B cell (primary cell): ENCODE data around the gene KCNK1. TPM values are rescaled to one million over a fixed set of nuclear protein-coding genes. Genes with fewer than 3 reads are reported as not detected.

Experiments used
- ATAC-seq: fragments of 200-7000 bp; cut with Tn5 transposase; one replicate; pipeline ENCODE4 v1.10.0; 2021; ENCODE audit warnings: low read depth, mild to moderate bottlenecking, moderate number of reproducible peaks, moderate library complexity
- CTCF ChIA-PET: fragments of 350-600 bp; sonication (Branson Sonifier 250); formaldehyde crosslinking; loops from one replicate; lab custom pipeline; 2021; ENCODE audit warnings: antibody characterized with exemption, inconsistent platforms; lab: Charles Lee
- POLR2A ChIA-PET: fragments of 350-600 bp; sonication (Branson Sonifier 250); formaldehyde crosslinking; loops from one replicate; lab custom pipeline; 2021; ENCODE audit warnings: antibody characterized with exemption; lab: Charles Lee
- DNase-seq: peaks from one replicate; pipeline ENCODE4 v3.0.0; 2013
- H2AFZ ChIP-seq: 2 replicates; pipeline ENCODE4 v1.6.1; 2012; ENCODE audit warnings: mild to moderate bottlenecking, low read depth, low read length; ENCODE audit not compliant: insufficient read depth, poor library complexity, severe bottlenecking
- H3K27ac ChIP-seq, 2 donors: 1 replicate in 1 of 2; 2 replicates in 1 of 2; pipeline ENCODE4 v1.5.1; 2012 to 2013; ENCODE audit warnings: low read length in 2 of 2, mild to moderate bottlenecking in 2 of 2, moderate library complexity in 1 of 2
- H3K27me3 ChIP-seq, 4 experiments: fragments of 200-600 bp in 1 of 4; sonication (generic) in 1 of 4; replicated peaks in 1 of 4; 1 replicate in 2 of 4; 2 replicates in 2 of 4; pipeline versions ENCODE4 v1.6.1 to v1.7.0; 2013 to 2016; ENCODE audit warnings: low read length in 3 of 4, mild to moderate bottlenecking in 2 of 4, mixed read lengths in 1 of 4, moderate library complexity in 1 of 4; ENCODE audit not compliant: insufficient read depth in 4 of 4, control insufficient read depth in 3 of 4; ENCODE audit errors: control extremely low read depth in 1 of 4
- H3K36me3 ChIP-seq, 2 experiments: replicated peaks in 1 of 2; 1 replicate in 1 of 2; 2 replicates in 1 of 2; pipeline versions ENCODE4 v1.6.1 to v1.7.1; 2013; ENCODE audit warnings: low read length in 1 of 2; ENCODE audit not compliant: insufficient read depth in 2 of 2, control insufficient read depth in 1 of 2; ENCODE audit errors: control extremely low read depth in 1 of 2, extremely low read depth in 1 of 2
- H3K4me1 ChIP-seq, 2 donors: fragments of 200-600 bp in 1 of 2; sonication (generic) in 1 of 2; 1 replicate in 1 of 2; 2 replicates in 1 of 2; pipeline versions ENCODE4 v1.5.1 to v1.6.1; 2013 to 2017; ENCODE audit warnings: low read length in 2 of 2; ENCODE audit not compliant: control insufficient read depth in 2 of 2, insufficient read depth in 2 of 2
- H3K4me2 ChIP-seq: replicated peaks from 2 replicates; pipeline ENCODE3; 2012; ENCODE audit warnings: mild to moderate bottlenecking, low read depth, low read length; ENCODE audit not compliant: poor library complexity, severe bottlenecking
- H3K4me3 ChIP-seq, 5 experiments: fragments of 200-600 bp in 1 of 5; sonication (generic) in 1 of 5; 1 replicate in 3 of 5; 2 replicates in 2 of 5; pipeline versions ENCODE4 v1.5.1 to v1.7.0; 2011 to 2016; ENCODE audit warnings: low read length in 4 of 5, mild to moderate bottlenecking in 4 of 5, low read depth in 2 of 5, control low read depth in 1 of 5, moderate library complexity in 1 of 5; ENCODE audit not compliant: insufficient read depth in 1 of 5; ENCODE audit errors: control extremely low read depth in 1 of 5, extremely low read depth in 1 of 5
- H3K79me2 ChIP-seq: fragments of 200-600 bp; sonication (generic); one replicate; pipeline ENCODE4 v1.6.0; 2016; ENCODE audit warnings: low read length; ENCODE audit not compliant: control insufficient read depth, insufficient read depth
- H3K9ac ChIP-seq: fragments of 200-600 bp; sonication (generic); 2 replicates; pipeline ENCODE4 v1.6.1; 2017; ENCODE audit warnings: mild to moderate bottlenecking, low read length, moderate library complexity
- H3K9me3 ChIP-seq, 3 donors: one replicate each; pipeline versions ENCODE4 v1.6.1 to v1.7.1; 2013; ENCODE audit warnings: low read length in 2 of 3; ENCODE audit not compliant: control insufficient read depth in 2 of 3, insufficient read depth in 1 of 3; ENCODE audit errors: control extremely low read depth in 1 of 3
- H4K20me1 ChIP-seq: 2 replicates; pipeline ENCODE4 v1.6.0; 2012; ENCODE audit warnings: mild to moderate bottlenecking, low read length; ENCODE audit not compliant: insufficient read depth, control insufficient read depth, poor library complexity, severe bottlenecking
- H3K27ac Mint-ChIP-seq: one replicate; pipeline ENCODE4 v1.8.0; 2021; ENCODE audit warnings: mixed read lengths
- H3K27me3 Mint-ChIP-seq: one replicate; pipeline ENCODE4 v1.8.0; 2021; ENCODE audit warnings: mixed read lengths
- H3K4me1 Mint-ChIP-seq: one replicate; pipeline ENCODE4 v1.8.0; 2021; ENCODE audit warnings: mixed read lengths
- H3K4me3 Mint-ChIP-seq: one replicate; pipeline ENCODE4 v1.8.0; 2021; ENCODE audit warnings: mixed read lengths
- H3K9me3 Mint-ChIP-seq: one replicate; pipeline ENCODE4 v1.8.0; 2022; ENCODE audit warnings: mixed read lengths; ENCODE audit not compliant: insufficient read depth
- EZH2 ChIP-seq: IDR thresholded peaks from 2 replicates; pipeline ENCODE4 v1.6.1; 2012; ENCODE audit warnings: borderline replicate concordance, low read depth, mild to moderate bottlenecking, moderate library complexity, low read length; ENCODE audit not compliant: insufficient read depth, poor library complexity, severe bottlenecking
- WGBS: methylation state at CpG from one replicate; pipeline ENCODE4 v1.1.5; 2013; ENCODE audit warnings: missing lambda C conversion rate; ENCODE audit not compliant: insufficient coverage; 5-methylcytosine and 5-hydroxymethylcytosine counted together
- intact Hi-C: fragments of 100-400 bp; cut with micrococcal nuclease; formaldehyde crosslinking; loops from one replicate; pipeline ENCODE4 v1.10.0; 2022
- polyA plus RNA-seq: library from polyadenylated mRNA; depleted of rRNA; stranded (reverse); fragments of >200 nt; gene quantifications from 2 replicates; pipeline ENCODE4 v1.2.3, GENCODE V29; 2012
- total RNA-seq, 2 donors: library from RNA; stranded (reverse); fragments of 120-200 nt in 1 of 2; gene quantifications; 1 replicate in 1 of 2; 2 replicates in 1 of 2; pipeline versions ENCODE4 v1.2.3 to v1.2.4, GENCODE V29; 2013 to 2022
- TF ChIP-seq, protein P1 (sequence below): fragments of 200-600 bp; IDR thresholded peaks from one replicate; pipeline ENCODE4 v1.8.0; 2022; ENCODE audit warnings: antibody characterized with exemption, mild to moderate bottlenecking

KCNK1 gene
- total and polyA plus RNA-seq, 2 donors (not counting 1 experiment from before 2014, with no cell fraction given): not detected

GRCh38 chr1:233572896-233573295, 41.0 kb upstream of the KCNK1 start:
- Histone ChIP-seq H3K27ac (no peak overlapping the region), H3K36me3 (no peaks in the 10 kb centered on the region), H3K4me3 (no peak overlapping the region), H2AFZ (no peak overlapping the region), H3K9ac (no peak overlapping the region), H3K4me1 (no peaks in the 10 kb centered on the region), H3K79me2 (no peaks in the 10 kb centered on the region), H3K9me3 (no peaks in the 10 kb centered on the region), H3K4me2 (no peak overlapping the region), H3K27me3 (no peaks in the 10 kb centered on the region), H4K20me1 (no peaks in the 10 kb centered on the region)
- Mint-ChIP-seq H3K27me3 (no peaks in the 10 kb centered on the region), H3K9me3 (no peaks in the 10 kb centered on the region), H3K4me1 (no peaks in the 10 kb centered on the region), H3K27ac (no peak overlapping the region), H3K4me3 (no peak overlapping the region)
- DNase-seq (no peak), ATAC-seq (no peak)
- WGBS: 100% methylated on average over 4 of the region's 4 CpGs
- intact Hi-C loops: no loop called here
- no peak for TF ChIP-seq EZH2
- TF ChIP-seq, protein P1, sequence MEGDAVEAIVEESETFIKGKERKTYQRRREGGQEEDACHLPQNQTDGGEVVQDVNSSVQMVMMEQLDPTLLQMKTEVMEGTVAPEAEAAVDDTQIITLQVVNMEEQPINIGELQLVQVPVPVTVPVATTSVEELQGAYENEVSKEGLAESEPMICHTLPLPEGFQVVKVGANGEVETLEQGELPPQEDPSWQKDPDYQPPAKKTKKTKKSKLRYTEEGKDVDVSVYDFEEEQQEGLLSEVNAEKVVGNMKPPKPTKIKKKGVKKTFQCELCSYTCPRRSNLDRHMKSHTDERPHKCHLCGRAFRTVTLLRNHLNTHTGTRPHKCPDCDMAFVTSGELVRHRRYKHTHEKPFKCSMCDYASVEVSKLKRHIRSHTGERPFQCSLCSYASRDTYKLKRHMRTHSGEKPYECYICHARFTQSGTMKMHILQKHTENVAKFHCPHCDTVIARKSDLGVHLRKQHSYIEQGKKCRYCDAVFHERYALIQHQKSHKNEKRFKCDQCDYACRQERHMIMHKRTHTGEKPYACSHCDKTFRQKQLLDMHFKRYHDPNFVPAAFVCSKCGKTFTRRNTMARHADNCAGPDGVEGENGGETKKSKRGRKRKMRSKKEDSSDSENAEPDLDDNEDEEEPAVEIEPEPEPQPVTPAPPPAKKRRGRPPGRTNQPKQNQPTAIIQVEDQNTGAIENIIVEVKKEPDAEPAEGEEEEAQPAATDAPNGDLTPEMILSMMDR: no peak
- ChIA-PET POLR2A (no interaction called here), CTCF (no interaction called here)

GRCh38 chr1:233575450-233575849, 38.5 kb upstream of the KCNK1 start:
- ATAC-seq: no peak
- TF ChIP-seq, protein P1: no peak
- TF ChIP-seq EZH2: no peak
- H3K27me3 ChIP-seq: no peaks in the 10 kb centered on the region
- no peak for DNase-seq
- no peak overlapping the region for H2AFZ ChIP-seq
- intact Hi-C loops: no loop called here
- H3K4me3 Mint-ChIP-seq: no peak overlapping the region
- H3K79me2 ChIP-seq: no peaks in the 10 kb centered on the region
- H3K27me3 Mint-ChIP-seq: no peaks in the 10 kb centered on the region
- peaks cover 0 to 4% (median 0%) of the 10 kb centered on the region in 3 donors for H3K9me3 ChIP-seq
- H3K36me3 ChIP-seq: no peaks in the 10 kb centered on the region
- H4K20me1 ChIP-seq: no peaks in the 10 kb centered on the region
- H3K4me2 ChIP-seq: no peak overlapping the region
- H3K27ac Mint-ChIP-seq: no peak overlapping the region
- H3K4me3 ChIP-seq: no peak overlapping the region
- H3K4me1 ChIP-seq: no peaks in the 10 kb centered on the region
- ChIA-PET POLR2A (no interaction called here), CTCF (no interaction called here)
- H3K27ac ChIP-seq: no peak overlapping the region
- 83% methylated on average over 3 of the region's 5 CpGs for WGBS
- no peaks in the 10 kb centered on the region for H3K4me1 Mint-ChIP-seq
- H3K9ac ChIP-seq: no peak overlapping the region
- no peaks in the 10 kb centered on the region for H3K9me3 Mint-ChIP-seq
